Right lobe of liver (tissue), 6 donors: ENCODE measurements around the gene LURAP1L. TPM values are rescaled to one million over a fixed set of nuclear protein-coding genes. Genes with fewer than 3 reads are reported as not detected.

Source experiments
- ATAC-seq, 4 donors: fragments of 200-7000 bp; cut with Tn5 transposase; one replicate each; pipeline ENCODE4 v1.9.1; 2020; ENCODE audit warnings: mild to moderate bottlenecking in 4 of 4, moderate library complexity in 4 of 4
- DNase-seq, 3 donors: peaks; one replicate each; pipeline ENCODE4 v3.0.0-alpha.2; 2020
- H3K27ac ChIP-seq, 3 donors: fragments of 200-600 bp; one replicate each; pipeline ENCODE4 v1.8.0; 2022
- H3K27me3 ChIP-seq, 2 donors: fragments of 200-600 bp; one replicate each; pipeline ENCODE4 v1.8.0; 2022
- H3K36me3 ChIP-seq, 4 donors: fragments of 200-600 bp; sonication (generic) in 1 of 4; one replicate each; pipeline versions ENCODE4 v1.5.1 to v1.8.0; 2017 to 2022; ENCODE audit warnings: control low read depth in 1 of 4
- H3K4me1 ChIP-seq, 4 donors: fragments of 200-600 bp; sonication (generic) in 1 of 4; one replicate each; pipeline versions ENCODE4 v1.5.1 to v1.8.0; 2017 to 2022; ENCODE audit warnings: control low read depth in 1 of 4
- H3K4me3 ChIP-seq, 3 donors: fragments of 200-600 bp; one replicate each; pipeline ENCODE4 v1.8.0; 2022
- H3K9me3 ChIP-seq, 4 donors: fragments of 200-600 bp; sonication (generic) in 1 of 4; one replicate each; pipeline versions ENCODE4 v1.5.1 to v1.8.0; 2017 to 2022; ENCODE audit warnings: control low read depth in 1 of 4
- POLR2A ChIP-seq: fragments of 450-650 bp; IDR thresholded peaks from one replicate; pipeline ENCODE4 v1.6.1; 2017; ENCODE audit warnings: antibody characterized with exemption, mild to moderate bottlenecking
- WGBS: methylation state at CpG from one replicate; pipeline ENCODE4 v1.1.6; 2018; ENCODE audit warnings: low coverage, low lambda C conversion rate; ENCODE audit not compliant: insufficient coverage; ENCODE audit errors: missing lambda C conversion rate; 5-methylcytosine and 5-hydroxymethylcytosine counted together
- intact Hi-C, 2 donors: fragments of 100-400 bp; cut with DNase I; formaldehyde crosslinking; loops; one replicate each; pipeline versions ENCODE4 v1.11.2 to v1.14.1; 2022
- total RNA-seq, 6 experiments: library from RNA; depleted of rRNA in 2 of 6; stranded (reverse); fragments of >200 nt in 2 of 6; fragmentation: NEBNext Ultra II Directional in 3 of 6; extraction: Animal tissue kit (Norgen Biotek cat#: 25700) in 3 of 6; gene quantifications; one replicate each; pipeline versions ENCODE4 v1.1.0 to v1.2.4, GENCODE V29; 2016 to 2023
- TF ChIP-seq, protein P1 (sequence below), 4 donors: fragments of 200-600 bp in 3 of 4; fragments of 450-650 bp in 1 of 4; IDR thresholded peaks; one replicate each; pipeline versions ENCODE4 v1.5.1 to v1.8.0; 2016 to 2022; ENCODE audit warnings: antibody characterized with exemption in 4 of 4, mild to moderate bottlenecking in 2 of 4
- donor health status: DM: no; HTN: yes; CAD: no.
- donor health status: DM: no; HTN: no; CAD: no.
- donor health status: DM: no; HTN: no; CAD: no.
- donor health status: DM: no; HTN: yes; CAD: no.
- donor health status: DM: no; HTN: yes; CAD: no.

LURAP1L gene
- total RNA-seq, 6 experiments from 2014 or later: 9.6 to 38.0 (median 18.8) TPM

DNA sequence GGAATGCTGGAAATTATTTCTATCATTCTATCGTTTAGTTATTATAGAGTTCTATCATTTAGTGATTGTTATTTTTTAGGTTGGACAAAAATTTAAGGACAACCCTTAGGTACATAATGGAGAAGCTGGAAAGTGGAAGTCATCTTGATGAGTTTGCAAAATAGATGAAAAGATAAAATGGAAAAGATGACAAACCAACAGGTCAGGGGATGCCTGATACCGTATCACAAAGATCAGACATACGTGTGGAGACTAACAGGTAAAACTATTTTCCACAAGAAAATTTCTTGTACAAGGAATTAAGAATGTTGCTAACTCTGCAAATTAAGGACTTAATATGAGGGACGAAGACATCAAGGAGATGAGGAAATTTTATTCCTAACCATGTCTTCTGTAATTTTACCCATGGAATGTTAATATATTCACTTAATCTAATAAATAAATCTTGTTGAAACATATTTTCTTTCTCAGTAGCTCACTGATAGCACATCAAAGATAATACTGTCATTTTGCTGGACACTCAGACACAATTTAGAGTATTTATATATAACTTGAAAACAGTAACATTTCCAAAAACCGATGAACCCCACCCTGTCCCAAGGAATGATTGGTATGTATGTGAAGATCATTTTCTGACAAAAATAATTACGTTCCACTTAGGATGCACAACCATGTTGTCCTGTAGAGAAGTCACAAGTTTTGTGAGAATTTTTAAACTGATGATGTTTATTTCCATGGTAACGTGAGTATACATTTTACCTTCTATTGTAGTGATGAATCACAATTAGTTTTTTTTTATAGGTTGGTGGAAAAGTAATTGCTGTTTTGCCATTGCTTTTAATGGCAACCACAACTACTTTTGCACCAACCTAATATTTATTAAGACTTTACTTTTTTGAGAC, 2.6 kb downstream of the LURAP1L start:
- TF ChIP-seq, protein P1, sequence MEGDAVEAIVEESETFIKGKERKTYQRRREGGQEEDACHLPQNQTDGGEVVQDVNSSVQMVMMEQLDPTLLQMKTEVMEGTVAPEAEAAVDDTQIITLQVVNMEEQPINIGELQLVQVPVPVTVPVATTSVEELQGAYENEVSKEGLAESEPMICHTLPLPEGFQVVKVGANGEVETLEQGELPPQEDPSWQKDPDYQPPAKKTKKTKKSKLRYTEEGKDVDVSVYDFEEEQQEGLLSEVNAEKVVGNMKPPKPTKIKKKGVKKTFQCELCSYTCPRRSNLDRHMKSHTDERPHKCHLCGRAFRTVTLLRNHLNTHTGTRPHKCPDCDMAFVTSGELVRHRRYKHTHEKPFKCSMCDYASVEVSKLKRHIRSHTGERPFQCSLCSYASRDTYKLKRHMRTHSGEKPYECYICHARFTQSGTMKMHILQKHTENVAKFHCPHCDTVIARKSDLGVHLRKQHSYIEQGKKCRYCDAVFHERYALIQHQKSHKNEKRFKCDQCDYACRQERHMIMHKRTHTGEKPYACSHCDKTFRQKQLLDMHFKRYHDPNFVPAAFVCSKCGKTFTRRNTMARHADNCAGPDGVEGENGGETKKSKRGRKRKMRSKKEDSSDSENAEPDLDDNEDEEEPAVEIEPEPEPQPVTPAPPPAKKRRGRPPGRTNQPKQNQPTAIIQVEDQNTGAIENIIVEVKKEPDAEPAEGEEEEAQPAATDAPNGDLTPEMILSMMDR (IDR thresholded peaks at IDR 0.05): no peak
- no peak for TF ChIP-seq POLR2A
- no peaks in the 10 kb centered on the region for H3K27me3 ChIP-seq
- 28% methylated on average over 7 of the region's 7 CpGs for WGBS
- peak overlapping the region; percentile 52 to 73 (median 66) for H3K4me3 ChIP-seq
- no peak for DNase-seq
- no peak for ATAC-seq
- H3K36me3 ChIP-seq: no peaks in the 10 kb centered on the region
- intact Hi-C loops: loop anchor here in 1 of 2 donors (5.0 kb wide), 1 partner anchor 40 kb away; no protein-coding TSS in a partner anchor
- H3K4me1 ChIP-seq: peaks cover 0 to 35% (median 0%) of the 10 kb centered on the region in 4 donors
- H3K27ac ChIP-seq: peak overlapping the region; percentile 94 to 99 (median 95)
- no peaks in the 10 kb centered on the region for H3K9me3 ChIP-seq

DNA sequence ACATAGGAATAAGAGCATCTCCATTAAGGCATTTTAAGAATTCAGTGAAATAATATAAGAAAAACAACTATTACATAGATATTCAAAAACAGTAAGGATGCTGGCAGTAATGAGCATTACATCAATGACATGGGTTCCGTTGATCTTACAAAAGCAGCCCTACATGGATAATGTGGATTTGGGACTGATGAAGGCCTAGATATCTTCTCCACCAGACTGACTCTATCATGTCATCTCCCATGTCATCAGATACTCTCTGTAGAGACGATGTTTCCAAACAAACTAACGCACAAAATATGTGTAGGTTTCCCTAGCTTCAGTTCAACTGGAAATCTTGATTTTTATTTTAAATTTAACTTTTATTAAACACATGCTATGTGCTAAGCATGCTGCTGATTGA, 3.6 kb downstream of the LURAP1L start:
- Histone ChIP-seq H3K27me3 (no peaks in the 10 kb centered on the region), H3K9me3 (no peaks in the 10 kb centered on the region), H3K27ac (peak overlapping the region in 1 of 3 donors; percentile 12), H3K4me3 (peak overlapping the region in 1 of 3 donors; percentile 8), H3K4me1 (peaks cover 0 to 36% (median 0%) of the 10 kb centered on the region in 4 donors), H3K36me3 (no peaks in the 10 kb centered on the region)
- DNase-seq (no peak), ATAC-seq (no peak)
- WGBS: 81% methylated on average over 3 of the region's 3 CpGs
- TF ChIP-seq POLR2A: no peak
- TF ChIP-seq, protein P1 (IDR thresholded peaks at IDR 0.05): no peak
- intact Hi-C loops: loop anchor here in 1 of 2 donors (5.0 kb wide), 1 partner anchor 39 kb away; no protein-coding TSS in a partner anchor

DNA sequence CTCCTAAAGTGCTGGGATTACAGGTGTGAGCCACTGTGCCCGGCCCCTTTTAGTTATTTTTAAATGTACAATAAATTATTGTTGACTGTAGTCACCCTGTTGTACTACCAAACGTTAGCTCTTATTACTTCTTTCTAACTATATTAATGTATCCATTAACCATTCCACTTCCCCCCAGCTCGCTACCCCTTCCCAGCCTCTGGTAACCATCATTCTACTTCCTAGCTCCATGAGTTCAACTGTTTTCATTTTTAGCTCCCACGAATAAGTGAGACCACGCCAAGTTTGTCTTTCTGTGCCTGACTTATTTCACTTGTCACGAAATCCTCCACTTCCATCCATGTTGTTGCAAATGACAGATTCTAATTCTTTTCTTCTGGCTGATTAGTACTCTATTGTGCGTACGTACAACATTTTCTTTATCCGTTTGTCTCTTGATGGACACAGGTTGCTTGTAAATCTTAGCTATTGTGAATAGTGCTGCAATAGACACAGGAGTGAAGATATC, 6.5 kb downstream of the LURAP1L start:
- DNase-seq (no peak), ATAC-seq (no peak)
- no peaks in the 10 kb centered on the region for H3K36me3 ChIP-seq
- TF ChIP-seq, protein P1 (IDR thresholded peaks at IDR 0.05): no peak
- no peak for TF ChIP-seq POLR2A
- H3K27me3 ChIP-seq: no peaks in the 10 kb centered on the region
- 57% methylated on average over 9 of the region's 9 CpGs for WGBS
- no peak overlapping the region for H3K27ac ChIP-seq
- intact Hi-C loops: no loop called here
- peaks cover 0 to 50% (median 7%) of the 10 kb centered on the region in 4 donors for H3K4me1 ChIP-seq
- H3K9me3 ChIP-seq: no peaks in the 10 kb centered on the region
- no peak overlapping the region for H3K4me3 ChIP-seq

DNA sequence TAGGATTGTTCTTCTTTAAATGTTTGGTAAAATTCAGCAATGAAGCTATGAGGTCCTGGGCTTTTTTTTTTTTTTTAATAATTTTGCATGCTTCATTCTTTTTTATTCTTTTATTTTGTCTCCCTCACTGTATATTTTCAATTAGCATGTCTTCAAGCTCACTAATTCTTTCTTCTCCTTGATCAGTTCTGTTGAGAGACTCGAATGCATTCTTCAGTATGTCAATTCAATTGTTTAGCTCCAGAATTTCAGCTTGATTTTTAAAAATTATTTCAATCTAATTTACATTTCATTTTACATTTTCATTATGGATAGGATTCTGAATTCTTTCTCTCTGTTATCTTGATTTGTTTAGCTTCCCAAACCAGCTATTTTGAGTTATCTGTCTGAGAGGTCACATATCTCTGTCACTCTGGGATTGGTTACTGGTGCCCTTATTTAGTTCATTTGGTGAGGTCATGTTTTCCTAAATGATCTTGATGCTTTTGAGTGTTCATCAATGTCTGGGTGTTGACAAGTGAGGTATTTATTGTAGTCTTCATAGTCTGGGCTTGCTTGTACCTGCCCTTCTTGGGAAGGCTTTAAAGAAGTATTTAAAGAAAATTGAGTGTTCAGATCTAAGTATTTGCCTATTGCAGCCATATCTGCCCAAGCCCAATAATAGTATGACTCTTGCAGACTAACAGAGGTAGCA, 9.1 kb downstream of the LURAP1L start:
- DNase-seq (no peak), ATAC-seq (peak in 3 of 4 donors; percentile 4 to 40 (median 20))
- TF ChIP-seq, protein P1 (IDR thresholded peaks at IDR 0.05): no peak
- no peak for TF ChIP-seq POLR2A
- intact Hi-C loops: no loop called here
- Histone ChIP-seq H3K4me3 (no peak overlapping the region), H3K36me3 (no peaks in the 10 kb centered on the region), H3K27me3 (no peaks in the 10 kb centered on the region), H3K27ac (peak overlapping the region; percentile 74 to 93 (median 82)), H3K9me3 (no peaks in the 10 kb centered on the region), H3K4me1 (peaks cover 0 to 32% (median 7%) of the 10 kb centered on the region in 4 donors)
- 55% methylated on average over 1 of the region's 1 CpG for WGBS
